NT2/D1 (cell line): ENCODE measurements around the gene PALLD.

Experiments used
- SUZ12 ChIP-seq: IDR thresholded peaks from 2 replicates; pipeline ENCODE4 v1.6.1; 2011; ENCODE audit not compliant: insufficient read length, insufficient read depth; ENCODE audit errors: extremely low read depth
- YY1 ChIP-seq: IDR thresholded peaks from 2 replicates; pipeline ENCODE4 v1.6.1; 2011; ENCODE audit not compliant: insufficient read length, insufficient read depth
- ZNF274 ChIP-seq: IDR thresholded peaks from 2 replicates; pipeline ENCODE4 v1.6.1; 2011; ENCODE audit warnings: mild to moderate bottlenecking, low read depth, low read length

DNA sequence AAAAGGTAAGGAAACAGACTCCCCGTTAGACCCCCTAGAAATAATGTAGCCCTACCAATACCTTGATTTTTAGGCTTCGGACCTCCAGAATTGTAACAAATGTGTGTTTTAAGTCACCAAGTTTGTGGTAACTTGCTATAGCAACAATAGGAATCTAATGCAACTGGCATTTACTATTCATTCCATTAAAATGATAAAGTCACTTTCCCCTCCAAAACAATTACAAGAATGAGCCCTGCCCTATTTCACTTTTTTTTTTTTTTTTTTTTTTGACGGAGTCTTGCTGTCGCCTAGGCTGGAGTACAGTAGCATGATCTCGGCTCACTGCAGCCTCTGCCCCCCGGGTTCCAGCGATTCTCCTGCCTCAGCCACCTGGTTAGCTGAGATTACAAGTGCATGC, 13.0 kb upstream of the PALLD start:
- TF ChIP-seq ZNF274 (no peak), YY1 (no peak), SUZ12 (no peak)
